H9 (cell line): ENCODE results near the gene TSTD1. TPM values are rescaled to one million over a fixed set of nuclear protein-coding genes. Genes with fewer than 3 reads are reported as not detected.

Experiments
- DNase-seq: peaks from one replicate; pipeline ENCODE4 v3.0.0-alpha.2; 2017
- H2AFZ ChIP-seq: one replicate; pipeline ENCODE4 v1.6.1; 2013; ENCODE audit warnings: mild to moderate bottlenecking, low read length, control low read depth, moderate library complexity
- H2AK5ac ChIP-seq: 2 replicates; pipeline ENCODE4 v1.6.1; 2013; ENCODE audit warnings: low read length, control low read depth, mixed read lengths; ENCODE audit not compliant: insufficient read length
- H2BK120ac ChIP-seq: one replicate; pipeline ENCODE4 v1.6.1; 2013; ENCODE audit warnings: low read depth, mild to moderate bottlenecking, low read length, control low read depth, inconsistent platforms; ENCODE audit not compliant: poor library complexity, severe bottlenecking
- H2BK12ac ChIP-seq: 2 replicates; pipeline ENCODE4 v1.6.1; 2013; ENCODE audit warnings: low read length, control low read depth, mixed read lengths, low read depth; ENCODE audit not compliant: insufficient read length
- H2BK15ac ChIP-seq: 2 replicates; pipeline ENCODE4 v1.6.1; 2013; ENCODE audit warnings: low read depth, low read length, control low read depth
- H2BK20ac ChIP-seq: one replicate; pipeline ENCODE4 v1.6.1; 2013; ENCODE audit warnings: low read depth, mild to moderate bottlenecking, low read length, control low read depth, inconsistent platforms; ENCODE audit not compliant: poor library complexity, severe bottlenecking
- H2BK5ac ChIP-seq: 2 replicates; pipeline ENCODE4 v1.6.1; 2013; ENCODE audit warnings: low read length, control low read depth, mixed read lengths; ENCODE audit not compliant: insufficient read length
- H3K14ac ChIP-seq: 2 replicates; pipeline ENCODE4 v1.6.1; 2013; ENCODE audit warnings: low read length, control low read depth; ENCODE audit not compliant: insufficient read depth
- H3K18ac ChIP-seq: 2 replicates; pipeline ENCODE4 v1.6.1; 2013; ENCODE audit warnings: low read depth, mild to moderate bottlenecking, mixed read lengths, low read length, control low read depth; ENCODE audit not compliant: insufficient read length
- H3K23ac ChIP-seq: 2 replicates; pipeline ENCODE4 v1.6.1; 2013; ENCODE audit warnings: low read length, control low read depth, mixed read lengths, low read depth; ENCODE audit not compliant: insufficient read length
- H3K23me2 ChIP-seq: 2 replicates; pipeline ENCODE4 v1.6.1; 2013; ENCODE audit warnings: low read depth, mild to moderate bottlenecking, mixed read lengths, low read length, control low read depth; ENCODE audit not compliant: insufficient read length, poor library complexity, severe bottlenecking
- H3K27ac ChIP-seq: 2 replicates; pipeline ENCODE4 v1.5.1; 2013; ENCODE audit warnings: low read length, control low read depth, mixed read lengths, low read depth; ENCODE audit not compliant: insufficient read length
- H3K27me3 ChIP-seq: 2 replicates; pipeline ENCODE4 v1.6.1; 2013; ENCODE audit warnings: low read length, control low read depth, inconsistent platforms; ENCODE audit not compliant: insufficient read depth
- H3K4ac ChIP-seq: 2 replicates; pipeline ENCODE4 v1.6.1; 2013; ENCODE audit warnings: low read depth, mild to moderate bottlenecking, control low read depth, inconsistent platforms, low read length, moderate library complexity
- H3K4me1 ChIP-seq: 2 replicates; pipeline ENCODE4 v1.6.1; 2013; ENCODE audit warnings: low read length, control low read depth, inconsistent platforms; ENCODE audit not compliant: insufficient read depth
- H3K4me2 ChIP-seq: 2 replicates; pipeline ENCODE4 v1.6.1; 2013; ENCODE audit warnings: low read length, control low read depth, mixed read lengths; ENCODE audit not compliant: insufficient read length, insufficient read depth
- H3K56ac ChIP-seq: 2 replicates; pipeline ENCODE4 v1.6.1; 2013; ENCODE audit warnings: low read depth, mild to moderate bottlenecking, mixed read lengths, low read length, control low read depth; ENCODE audit not compliant: insufficient read length
- H3K79me1 ChIP-seq: 2 replicates; pipeline ENCODE4 v1.6.1; 2013; ENCODE audit warnings: low read depth, mild to moderate bottlenecking, moderate library complexity, low read length, control low read depth, inconsistent platforms; ENCODE audit not compliant: insufficient read depth, poor library complexity, severe bottlenecking
- H3K79me2 ChIP-seq: 2 replicates; pipeline ENCODE4 v1.6.1; 2013; ENCODE audit warnings: low read length, control low read depth, inconsistent platforms; ENCODE audit not compliant: insufficient read depth
- H3K9ac ChIP-seq: 2 replicates; pipeline ENCODE4 v1.6.1; 2013; ENCODE audit warnings: low read length, control low read depth, mixed read lengths; ENCODE audit not compliant: insufficient read length; ENCODE audit errors: extremely low read depth
- H3K9me3 ChIP-seq: one replicate; pipeline ENCODE4 v1.6.1; 2013; ENCODE audit warnings: low read depth, low read length, inconsistent platforms; ENCODE audit not compliant: control insufficient read depth
- H3T11ph ChIP-seq: one replicate; pipeline ENCODE4 v1.6.1; 2013; ENCODE audit warnings: mild to moderate bottlenecking, low read length, control low read depth, inconsistent platforms
- H4K20me1 ChIP-seq: one replicate; pipeline ENCODE4 v1.6.1; 2013; ENCODE audit not compliant: control insufficient read depth, insufficient read length, insufficient read depth
- H4K5ac ChIP-seq: 2 replicates; pipeline ENCODE4 v1.6.1; 2013; ENCODE audit warnings: low read depth, mild to moderate bottlenecking, mixed read lengths, low read length, control low read depth; ENCODE audit not compliant: insufficient read length
- H4K8ac ChIP-seq: replicated peaks from 2 replicates; pipeline ENCODE4 v1.6.1; 2013; ENCODE audit warnings: low read length, control low read depth, mixed read lengths, low read depth; ENCODE audit not compliant: insufficient read length
- H4K91ac ChIP-seq: 2 replicates; pipeline ENCODE4 v1.6.1; 2013; ENCODE audit warnings: low read depth, mild to moderate bottlenecking, moderate library complexity, mixed read lengths, low read length, control low read depth; ENCODE audit not compliant: insufficient read length
- H3K27ac Mint-ChIP-seq, 3 experiments: 2 replicates in 2 of 3; 3 replicates in 1 of 3; pipeline ENCODE4 v1.8.0; 2020 to 2021; ENCODE audit warnings: mixed read lengths in 3 of 3, mild to moderate bottlenecking in 1 of 3, moderate library complexity in 1 of 3
- H3K27me3 Mint-ChIP-seq: 2 replicates; pipeline ENCODE4 v1.8.0; 2021; ENCODE audit warnings: low read depth, mild to moderate bottlenecking, moderate library complexity, mixed read lengths
- H3K36me3 Mint-ChIP-seq, 3 experiments: 2 replicates in 2 of 3; 3 replicates in 1 of 3; pipeline ENCODE4 v1.8.0; 2020 to 2021; ENCODE audit warnings: low read depth in 3 of 3, mixed read lengths in 3 of 3; ENCODE audit not compliant: insufficient read depth in 1 of 3
- H3K4me1 Mint-ChIP-seq, 2 experiments: 2 replicates each; pipeline ENCODE4 v1.8.0; 2020; ENCODE audit warnings: mixed read lengths in 2 of 2
- H3K4me3 Mint-ChIP-seq, 2 experiments: 2 replicates in 1 of 2; 3 replicates in 1 of 2; pipeline ENCODE4 v1.8.0; 2020 to 2021; ENCODE audit warnings: mild to moderate bottlenecking in 2 of 2, mixed read lengths in 2 of 2, moderate library complexity in 1 of 2
- H3K9me3 Mint-ChIP-seq, 2 experiments: 2 replicates in 1 of 2; 3 replicates in 1 of 2; pipeline ENCODE4 v1.8.0; 2020; ENCODE audit warnings: mild to moderate bottlenecking in 2 of 2, mixed read lengths in 2 of 2, moderate library complexity in 1 of 2
- WGBS: extraction: QIAGEN DNeasy Blood & Tissue Kit; methylation state at CpG from one replicate; pipeline ENCODE4 v1.1.7; 2013; ENCODE audit warnings: missing lambda C conversion rate, low lambda C conversion rate, mixed read lengths; ENCODE audit not compliant: insufficient read length; ENCODE audit errors: extremely low coverage; 5-methylcytosine and 5-hydroxymethylcytosine counted together
- total RNA-seq: library from RNA; stranded (reverse); gene quantifications from 2 replicates; pipeline ENCODE4 v1.2.1, GENCODE V29; 2021
- TF ChIP-seq, protein P1 (sequence below): fragments of 200-600 bp; sonication (generic); conservative IDR thresholded peaks from 3 replicates; pipeline ENCODE4 v1.8.0; 2021; ENCODE audit warnings: antibody characterized with exemption, mild to moderate bottlenecking

TSTD1 gene
- total RNA-seq, 1 experiment from 2014 or later = 73.7 TPM

DNA sequence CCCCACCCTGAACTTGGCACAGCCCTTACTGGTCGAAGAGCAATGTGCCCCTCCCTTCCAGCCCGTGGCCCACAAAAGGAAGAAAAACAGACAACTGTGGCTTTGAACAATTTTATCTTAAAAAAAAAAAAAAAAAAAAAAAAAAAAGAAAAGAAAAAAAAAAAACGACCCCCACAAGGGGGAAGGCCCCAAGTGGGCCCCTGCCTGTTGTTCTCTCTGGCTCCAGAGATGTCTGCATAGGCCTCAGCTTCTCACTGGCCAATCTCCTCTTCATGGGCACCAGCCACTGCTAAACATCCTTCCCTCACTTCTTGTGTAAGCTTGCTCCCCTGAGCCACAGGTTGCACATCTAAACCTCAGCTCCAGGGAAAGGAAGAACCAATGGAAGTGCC, 386 bp upstream of the TSTD1 start:
- H3K27ac Mint-ChIP-seq = peak overlapping the region; percentile 94 to 97 (median 94); a peak in 6 of 7 replicates
- no peak overlapping the region for H3K4ac ChIP-seq
- H3K27ac ChIP-seq = no peak overlapping the region

More for the DNA sequence above, 386 bp upstream of the TSTD1 start:
- Mint-ChIP-seq H3K27me3 (no peaks in the 10 kb centered on the region; the same call in 1 of the 2 replicates), H3K4me3 (peak overlapping the region; percentile 88 to 91), H3K4me1 (peaks cover 20 to 38% of the 10 kb centered on the region in 2 experiments), H3K36me3 (peaks cover 32 to 49% (median 40%) of the 10 kb centered on the region in 3 experiments; a peak in 6 of 7 replicates), H3K9me3 (no peaks in the 10 kb centered on the region; a peak in 1 of 5 replicates)
- H4K8ac ChIP-seq = no peak overlapping the region
- H3K9ac ChIP-seq = no peak overlapping the region
- TF ChIP-seq, protein P1, sequence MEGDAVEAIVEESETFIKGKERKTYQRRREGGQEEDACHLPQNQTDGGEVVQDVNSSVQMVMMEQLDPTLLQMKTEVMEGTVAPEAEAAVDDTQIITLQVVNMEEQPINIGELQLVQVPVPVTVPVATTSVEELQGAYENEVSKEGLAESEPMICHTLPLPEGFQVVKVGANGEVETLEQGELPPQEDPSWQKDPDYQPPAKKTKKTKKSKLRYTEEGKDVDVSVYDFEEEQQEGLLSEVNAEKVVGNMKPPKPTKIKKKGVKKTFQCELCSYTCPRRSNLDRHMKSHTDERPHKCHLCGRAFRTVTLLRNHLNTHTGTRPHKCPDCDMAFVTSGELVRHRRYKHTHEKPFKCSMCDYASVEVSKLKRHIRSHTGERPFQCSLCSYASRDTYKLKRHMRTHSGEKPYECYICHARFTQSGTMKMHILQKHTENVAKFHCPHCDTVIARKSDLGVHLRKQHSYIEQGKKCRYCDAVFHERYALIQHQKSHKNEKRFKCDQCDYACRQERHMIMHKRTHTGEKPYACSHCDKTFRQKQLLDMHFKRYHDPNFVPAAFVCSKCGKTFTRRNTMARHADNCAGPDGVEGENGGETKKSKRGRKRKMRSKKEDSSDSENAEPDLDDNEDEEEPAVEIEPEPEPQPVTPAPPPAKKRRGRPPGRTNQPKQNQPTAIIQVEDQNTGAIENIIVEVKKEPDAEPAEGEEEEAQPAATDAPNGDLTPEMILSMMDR = no peak
- H3K14ac ChIP-seq = no peak overlapping the region
- H2BK120ac ChIP-seq = no peak overlapping the region
- no peak overlapping the region for H2BK15ac ChIP-seq
- H3K56ac ChIP-seq = no peak overlapping the region
- no peak overlapping the region for H3K18ac ChIP-seq
- H2BK12ac ChIP-seq = no peak overlapping the region
- H3K27me3 ChIP-seq = no peaks in the 10 kb centered on the region
- H4K91ac ChIP-seq = no peak overlapping the region
- peaks cover 2% of the 10 kb centered on the region for H3K4me1 ChIP-seq
- H2AFZ ChIP-seq = no peak overlapping the region
- H3K23ac ChIP-seq = no peak overlapping the region
- no peak overlapping the region for H2AK5ac ChIP-seq
- WGBS = no CpG with 5 or more reads among the region's 3 CpGs
- H3T11ph ChIP-seq = no peak overlapping the region
- H3K23me2 ChIP-seq = peaks cover 7% of the 10 kb centered on the region
- H4K20me1 ChIP-seq = no peaks in the 10 kb centered on the region
- peak overlapping the region; percentile 54 for H3K4me2 ChIP-seq
- H4K5ac ChIP-seq = no peak overlapping the region
- H3K79me1 ChIP-seq = no peaks in the 10 kb centered on the region
- H2BK20ac ChIP-seq = no peak overlapping the region
- no peak overlapping the region for H2BK5ac ChIP-seq
- no peak for DNase-seq
- no peaks in the 10 kb centered on the region for H3K9me3 ChIP-seq
- H3K79me2 ChIP-seq = peaks cover 1% of the 10 kb centered on the region; the same call in 1 of the 2 replicates
